Measurements from ENCODE around the gene CCDC93. TPM values are rescaled to one million over a fixed set of nuclear protein-coding genes. Genes with fewer than 3 reads are reported as not detected.

The CCDC93 gene
- total RNA-seq, 1 experiment from 2014 or later = 18.7 TPM

DNA sequence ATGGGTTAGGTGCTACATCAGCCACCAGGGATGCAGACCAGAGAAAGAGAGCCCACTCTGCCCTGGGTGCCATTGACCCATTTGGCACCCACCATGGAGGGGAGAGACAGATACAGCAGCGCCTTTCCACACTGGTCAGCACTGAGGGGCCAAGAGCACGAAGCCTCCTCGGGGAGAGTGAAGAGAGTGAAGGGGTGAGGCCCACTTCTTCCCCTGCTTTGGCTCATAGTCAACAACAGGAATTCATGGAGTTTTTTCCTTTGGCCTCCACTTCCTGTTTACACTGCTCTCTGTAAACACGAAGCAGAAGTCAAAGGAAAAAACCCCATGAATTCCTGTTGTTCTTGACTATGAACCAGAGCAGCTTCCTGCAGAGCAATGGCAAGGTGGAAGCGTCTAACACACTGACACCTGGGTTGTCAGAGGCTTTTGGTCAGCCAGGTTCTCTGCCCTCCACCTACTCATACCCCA lies 80.0 kb downstream of the CCDC93 start (continued):
- TF ChIP-seq CBX3 (IDR thresholded peaks at IDR 0.05; ENCODE audit: low read depth) (no peak), POLR2A (IDR thresholded peaks at IDR 0.05; ENCODE audit: borderline replicate concordance, extremely low read depth, insufficient read depth, insufficient read length) (no peak)
- TF ChIP-seq, protein P1, sequence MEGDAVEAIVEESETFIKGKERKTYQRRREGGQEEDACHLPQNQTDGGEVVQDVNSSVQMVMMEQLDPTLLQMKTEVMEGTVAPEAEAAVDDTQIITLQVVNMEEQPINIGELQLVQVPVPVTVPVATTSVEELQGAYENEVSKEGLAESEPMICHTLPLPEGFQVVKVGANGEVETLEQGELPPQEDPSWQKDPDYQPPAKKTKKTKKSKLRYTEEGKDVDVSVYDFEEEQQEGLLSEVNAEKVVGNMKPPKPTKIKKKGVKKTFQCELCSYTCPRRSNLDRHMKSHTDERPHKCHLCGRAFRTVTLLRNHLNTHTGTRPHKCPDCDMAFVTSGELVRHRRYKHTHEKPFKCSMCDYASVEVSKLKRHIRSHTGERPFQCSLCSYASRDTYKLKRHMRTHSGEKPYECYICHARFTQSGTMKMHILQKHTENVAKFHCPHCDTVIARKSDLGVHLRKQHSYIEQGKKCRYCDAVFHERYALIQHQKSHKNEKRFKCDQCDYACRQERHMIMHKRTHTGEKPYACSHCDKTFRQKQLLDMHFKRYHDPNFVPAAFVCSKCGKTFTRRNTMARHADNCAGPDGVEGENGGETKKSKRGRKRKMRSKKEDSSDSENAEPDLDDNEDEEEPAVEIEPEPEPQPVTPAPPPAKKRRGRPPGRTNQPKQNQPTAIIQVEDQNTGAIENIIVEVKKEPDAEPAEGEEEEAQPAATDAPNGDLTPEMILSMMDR (IDR thresholded peaks at IDR 0.05 in 2 of 3, conservative IDR thresholded peaks at IDR 0.05 in 1 of 3; ENCODE audit: borderline replicate concordance in 1 of 3, insufficient read depth in 1 of 3, low read depth in 2 of 3, low read length in 2 of 3) = no peak

DNA sequence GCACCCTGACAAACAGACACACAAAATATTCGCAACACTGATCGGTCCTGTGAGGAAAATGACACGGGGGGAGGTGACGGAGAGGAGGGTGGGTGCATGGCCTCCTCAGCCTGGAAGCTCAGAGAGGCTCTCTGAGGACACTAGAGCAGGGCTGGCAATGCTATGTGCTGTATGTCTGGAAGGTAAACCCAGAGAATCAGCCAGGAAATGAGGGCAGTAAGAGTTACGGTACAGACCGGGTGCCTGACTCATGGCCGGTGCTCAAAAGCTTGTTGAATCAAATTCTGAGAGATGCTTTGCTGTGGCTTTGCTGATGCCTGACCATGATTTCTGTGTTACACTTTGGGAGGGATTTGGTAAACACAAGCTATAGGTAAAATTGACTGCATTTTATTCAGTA lies 81.9 kb downstream of the CCDC93 start:
- ATAC-seq = no peak
- intact Hi-C loops (cut with micrococcal nuclease) = no loop called here

More for the DNA sequence above, 81.9 kb downstream of the CCDC93 start:
- POLR2A ChIA-PET = no interaction called here
- H3K9me3 ChIP-seq (ENCODE audit: control insufficient read depth in 1 of 2, insufficient read depth in 1 of 2, low read depth in 1 of 2, low read length in 2 of 2) = no peaks in the 10 kb centered on the region
- H3K4me2 ChIP-seq (ENCODE audit: low read length) = no peak overlapping the region
- H3K79me2 ChIP-seq (ENCODE audit: insufficient read depth, low read length) = no peaks in the 10 kb centered on the region
- no peak overlapping the region for H3K4me3 ChIP-seq (replicated peaks in 1 of 2; ENCODE audit: low read depth in 1 of 2, low read length in 2 of 2)
- no peaks in the 10 kb centered on the region for H3K9me2 ChIP-seq (ENCODE audit: insufficient read depth)
- no peak for TF ChIP-seq SP1 (IDR thresholded peaks at IDR 0.05; ENCODE audit: low read depth)
- TF ChIP-seq, protein P2, sequence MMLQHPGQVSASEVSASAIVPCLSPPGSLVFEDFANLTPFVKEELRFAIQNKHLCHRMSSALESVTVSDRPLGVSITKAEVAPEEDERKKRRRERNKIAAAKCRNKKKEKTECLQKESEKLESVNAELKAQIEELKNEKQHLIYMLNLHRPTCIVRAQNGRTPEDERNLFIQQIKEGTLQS (IDR thresholded peaks at IDR 0.05) = no peak
- TF ChIP-seq POLR2A (IDR thresholded peaks at IDR 0.05; ENCODE audit: borderline replicate concordance, extremely low read depth, insufficient read depth, insufficient read length) = no peak
- no peak for TF ChIP-seq YY1 (IDR thresholded peaks at IDR 0.05; ENCODE audit: extremely low read depth, insufficient replicate concordance, low read depth, low read length)
- no peak for TF ChIP-seq REST (IDR thresholded peaks at IDR 0.05; ENCODE audit: low read depth)
- TF ChIP-seq CEBPB (IDR thresholded peaks at IDR 0.05; ENCODE audit: low read depth) = no peak
- no peak for TF ChIP-seq TCF7L2 (IDR thresholded peaks at IDR 0.05; ENCODE audit: borderline replicate concordance, extremely low read depth, insufficient read depth, insufficient read length)
- TF ChIP-seq EZH2 (IDR thresholded peaks at IDR 0.05) = no peak
- TF ChIP-seq SIN3A (IDR thresholded peaks at IDR 0.05; ENCODE audit: low read depth) = no peak
- TF ChIP-seq CBX3 (IDR thresholded peaks at IDR 0.05; ENCODE audit: low read depth) = no peak
- TF ChIP-seq SRF (IDR thresholded peaks at IDR 0.05; ENCODE audit: low read depth) = no peak
- no peak for TF ChIP-seq RAD21 (IDR thresholded peaks at IDR 0.05; ENCODE audit: low read depth)
- no peak overlapping the region for H3K27ac ChIP-seq (ENCODE audit: low read depth, low read length)
- no peak for DNase-seq (ENCODE audit: low read depth, low spot score)
- H4K20me1 ChIP-seq (ENCODE audit: insufficient read depth) = no peaks in the 10 kb centered on the region
- H3K9ac ChIP-seq (ENCODE audit: low read length) = no peak overlapping the region
- peaks cover 30 to 31% of the 10 kb centered on the region in 2 experiments; a peak in 3 of 4 replicates for H3K36me3 ChIP-seq (ENCODE audit: control insufficient read depth in 1 of 2, insufficient read depth in 2 of 2, low read length in 2 of 2)
- H3K27me3 ChIP-seq (ENCODE audit: insufficient read depth, low read length) = no peaks in the 10 kb centered on the region
- RAD21 ChIA-PET (ENCODE audit: low non-redundant PET in 1 of 2, low total read pairs in 2 of 2, uncharacterized antibody in 2 of 2, unreplicated experiment in 2 of 2) = no interaction called here
- no TSS peak for BruUV-seq (replicated peaks)
- no peaks in the 10 kb centered on the region for H3K4me1 ChIP-seq (ENCODE audit: control insufficient read depth in 1 of 2, insufficient read depth in 2 of 2, low read length in 2 of 2)
- CTCF ChIA-PET = no interaction called here
- no peak overlapping the region for H2AFZ ChIP-seq (ENCODE audit: low read depth, low read length, poor library complexity, severe bottlenecking)
